RWPE2 (cell line): ENCODE data around the gene BROX.

Experiments used
- ATAC-seq: fragments of 200-7000 bp; cut with Tn5 transposase; 3 replicates; pipeline ENCODE4 v1.9.1; 2021; ENCODE audit warnings: low read depth
- DNase-seq: peaks from one replicate; pipeline ENCODE4 v3.0.0-alpha.2; 2020; ENCODE audit warnings: low spot score
- H3K27ac ChIP-seq: fragments of 450-650 bp; 2 replicates; pipeline ENCODE4 v1.5.1; 2017; ENCODE audit warnings: mild to moderate bottlenecking; ENCODE audit not compliant: poor library complexity, severe bottlenecking
- H3K27me3 ChIP-seq: fragments of 250-450 bp; sonication (Bioruptor Pico); 2 replicates; pipeline ENCODE4 v1.5.1; 2021; ENCODE audit warnings: mild to moderate bottlenecking, moderate library complexity; ENCODE audit not compliant: insufficient read depth, poor library complexity, severe bottlenecking
- H3K36me3 ChIP-seq: fragments of 250-450 bp; sonication (Bioruptor Pico); 2 replicates; pipeline ENCODE4 v1.5.1; 2020; ENCODE audit warnings: low read depth, mild to moderate bottlenecking, moderate library complexity
- H3K4me1 ChIP-seq: fragments of 250-450 bp; sonication (Bioruptor Pico); 2 replicates; pipeline ENCODE4 v1.5.1; 2021; ENCODE audit warnings: mild to moderate bottlenecking, moderate library complexity; ENCODE audit not compliant: insufficient read depth, poor library complexity, severe bottlenecking
- H3K4me3 ChIP-seq: fragments of 250-450 bp; sonication (Bioruptor Pico); 2 replicates; pipeline ENCODE4 v1.5.1; 2021; ENCODE audit warnings: mild to moderate bottlenecking, moderate library complexity; ENCODE audit not compliant: severe bottlenecking
- H3K9me3 ChIP-seq: fragments of 250-450 bp; sonication (Bioruptor Pico); 2 replicates; pipeline ENCODE4 v1.5.1; 2021; ENCODE audit warnings: mild to moderate bottlenecking, moderate library complexity; ENCODE audit not compliant: severe bottlenecking
- CTCF ChIP-seq: fragments of 450-650 bp; IDR thresholded peaks from one replicate; pipeline ENCODE4 v1.5.1; 2017; ENCODE audit warnings: mild to moderate bottlenecking, moderate library complexity; ENCODE audit not compliant: poor library complexity, severe bottlenecking

The BROX gene

GRCh38 chr1:222709700-222710153 lies 2.6 kb upstream of the BROX start:
- no peak overlapping the region for H3K4me3 ChIP-seq
- no peaks in the 10 kb centered on the region for H3K9me3 ChIP-seq
- H3K36me3 ChIP-seq = no peaks in the 10 kb centered on the region; the same call in 1 of the 2 replicates
- ATAC-seq (no peak), DNase-seq (no peak)
- peaks cover 9% of the 10 kb centered on the region for H3K4me1 ChIP-seq
- no peak for TF ChIP-seq CTCF
- no peaks in the 10 kb centered on the region for H3K27me3 ChIP-seq
- no peak overlapping the region for H3K27ac ChIP-seq

- Histone ChIP-seq H3K27me3 (no peaks in the 10 kb centered on the region), H3K4me3 (peak overlapping the region; percentile 52), H3K36me3 (peaks cover 3% of the 10 kb centered on the region; the same call in 1 of the 2 replicates), H3K9me3 (no peaks in the 10 kb centered on the region), H3K4me1 (peaks cover 9% of the 10 kb centered on the region), H3K27ac (peak overlapping the region; percentile 88)
- DNase-seq (peak; percentile 34), ATAC-seq (peak; percentile 62)
- TF ChIP-seq CTCF = no peak
Measured at GRCh38 chr1:222711319-222712252, 778 bp upstream of the BROX start.

GRCh38 chr1:222713091-222713961 lies 962 bp downstream of the BROX start:
- DNase-seq (peak; percentile 78), ATAC-seq (peak; percentile 68)
- peak overlapping the region; percentile 52 for H3K4me3 ChIP-seq
- H3K9me3 ChIP-seq = no peaks in the 10 kb centered on the region
- no peaks in the 10 kb centered on the region for H3K27me3 ChIP-seq
- peak overlapping the region; percentile 88 for H3K27ac ChIP-seq
- TF ChIP-seq CTCF = no peak
- H3K4me1 ChIP-seq = peaks cover 9% of the 10 kb centered on the region
- peaks cover 14% of the 10 kb centered on the region for H3K36me3 ChIP-seq

GRCh38 chr1:222716393-222716792 lies 4.0 kb downstream of the BROX start:
- no peak for TF ChIP-seq CTCF
- Histone ChIP-seq H3K4me1 (no peaks in the 10 kb centered on the region), H3K36me3 (peaks cover 29% of the 10 kb centered on the region), H3K27me3 (no peaks in the 10 kb centered on the region), H3K9me3 (no peaks in the 10 kb centered on the region), H3K27ac (no peak overlapping the region), H3K4me3 (no peak overlapping the region)
- no peak for DNase-seq
- no peak for ATAC-seq
